HG03565 (cell line): ENCODE data around the gene AKR1C8.
"Not testable (repeated sequence)": the region's sequence is repeated elsewhere in the genome, so short reads cannot be mapped to it uniquely, and the experiment has no call there.

ENCODE experiments used
- ATAC-seq: cut with Tn5 transposase; IDR thresholded peaks from one replicate; pipeline ENCODE4 v1.9.1; 2021; ENCODE audit warnings: mild to moderate bottlenecking, moderate library complexity; ENCODE audit not compliant: unreplicated experiment

AKR1C8 gene

GRCh38 chr10:5109861-5110260 lies 75.1 kb downstream of the AKR1C8 start:
- not testable (repeated sequence) for ATAC-seq

- ATAC-seq, result no peak
Measured at GRCh38 chr10:5108658-5109416, 76.1 kb downstream of the AKR1C8 start.

- no peak for ATAC-seq
Measured at GRCh38 chr10:5107860-5108526, 77.0 kb downstream of the AKR1C8 start.

- ATAC-seq, result no peak
Measured at GRCh38 chr10:5106553-5106952, 78.4 kb downstream of the AKR1C8 start.

GRCh38 chr10:5105626-5106025 lies 79.3 kb downstream of the AKR1C8 start:
- ATAC-seq, result no peak
